OCI-LY1 (cell line): ENCODE data around the gene NKX2-3.

Experiments used
- H2AFZ ChIP-seq: fragments of 200-600 bp; sonication (generic), shearing (Covaris generic); 2 replicates; pipeline ENCODE4 v1.6.0; 2014; ENCODE audit warnings: antibody characterized with exemption, mild to moderate bottlenecking, low read length
- H3F3A ChIP-seq: fragments of 200-600 bp; sonication (generic), shearing (Covaris generic); 2 replicates; pipeline ENCODE4 v1.6.0; 2014; ENCODE audit warnings: mild to moderate bottlenecking, antibody characterized with exemption, low read length, moderate library complexity; ENCODE audit not compliant: insufficient read depth
- H3K27ac ChIP-seq: fragments of 200-600 bp; sonication (generic); 2 replicates; pipeline ENCODE4 v1.5.1; 2014; ENCODE audit warnings: low read length, mixed run types, mild to moderate bottlenecking, low read depth; ENCODE audit not compliant: poor library complexity, severe bottlenecking
- H3K27me3 ChIP-seq: fragments of 200-600 bp; sonication (generic); 2 replicates; pipeline ENCODE4 v1.6.0; 2014; ENCODE audit warnings: antibody characterized with exemption, mild to moderate bottlenecking, low read length, moderate library complexity; ENCODE audit not compliant: insufficient read depth
- H3K36me3 ChIP-seq: fragments of 200-600 bp; sonication (generic); 2 replicates; pipeline ENCODE4 v1.6.1; 2014; ENCODE audit warnings: mild to moderate bottlenecking, antibody characterized with exemption, low read length, moderate library complexity, mixed read lengths; ENCODE audit not compliant: insufficient read depth
- H3K4me1 ChIP-seq: fragments of 200-600 bp; sonication (generic); 2 replicates; pipeline ENCODE4 v1.5.1; 2014; ENCODE audit warnings: mild to moderate bottlenecking, low read length, moderate library complexity; ENCODE audit not compliant: insufficient read depth, severe bottlenecking
- H3K4me2 ChIP-seq: fragments of 200-600 bp; sonication (generic), shearing (Covaris generic); 2 replicates; pipeline ENCODE4 v1.6.1; 2014; ENCODE audit warnings: low read length
- H3K4me3 ChIP-seq: fragments of 200-600 bp; sonication (generic); 2 replicates; pipeline ENCODE4 v1.5.1; 2014; ENCODE audit warnings: low read length, low read depth, mild to moderate bottlenecking, mixed read lengths; ENCODE audit not compliant: poor library complexity, severe bottlenecking
- H3K79me2 ChIP-seq: fragments of 200-600 bp; shearing (Covaris generic); 2 replicates; pipeline ENCODE4 v1.6.1; 2016; ENCODE audit warnings: mixed run types, low read length, mixed read lengths; ENCODE audit not compliant: insufficient read depth
- H3K9ac ChIP-seq: fragments of 200-600 bp; sonication (generic), shearing (Covaris generic); 2 replicates; pipeline ENCODE4 v1.6.1; 2014; ENCODE audit warnings: mild to moderate bottlenecking, low read length, mixed read lengths
- H3K9me2 ChIP-seq: fragments of 200-600 bp; sonication (generic), shearing (Covaris generic); 2 replicates; pipeline ENCODE4 v1.6.1; 2014; ENCODE audit warnings: low read depth, mild to moderate bottlenecking, low read length, mixed read lengths
- H3K9me3 ChIP-seq: fragments of 200-600 bp; shearing (Covaris generic); 2 replicates; pipeline ENCODE4 v1.6.1; 2014; ENCODE audit warnings: low read length, mixed read lengths
- H4K20me1 ChIP-seq: fragments of 200-600 bp; sonication (generic), shearing (Covaris generic); 2 replicates; pipeline ENCODE4 v1.6.0; 2016; ENCODE audit warnings: mild to moderate bottlenecking, low read length; ENCODE audit not compliant: insufficient read depth
- EZH2 ChIP-seq: fragments of 200-600 bp; sonication (generic), shearing (Covaris generic); IDR thresholded peaks from 2 replicates; pipeline ENCODE4 v1.8.0; 2017; ENCODE audit warnings: borderline replicate concordance, mixed run types, mild to moderate bottlenecking, antibody characterized with exemption, low read length, moderate library complexity, mixed read lengths
- TF ChIP-seq, protein P1 (sequence below): fragments of 200-600 bp; sonication (generic), shearing (Covaris generic); IDR thresholded peaks from 2 replicates; pipeline ENCODE4 v1.5.1; 2017; ENCODE audit warnings: mild to moderate bottlenecking, antibody characterized with exemption, low read length, moderate library complexity, mixed read lengths

Gene NKX2-3

DNA sequence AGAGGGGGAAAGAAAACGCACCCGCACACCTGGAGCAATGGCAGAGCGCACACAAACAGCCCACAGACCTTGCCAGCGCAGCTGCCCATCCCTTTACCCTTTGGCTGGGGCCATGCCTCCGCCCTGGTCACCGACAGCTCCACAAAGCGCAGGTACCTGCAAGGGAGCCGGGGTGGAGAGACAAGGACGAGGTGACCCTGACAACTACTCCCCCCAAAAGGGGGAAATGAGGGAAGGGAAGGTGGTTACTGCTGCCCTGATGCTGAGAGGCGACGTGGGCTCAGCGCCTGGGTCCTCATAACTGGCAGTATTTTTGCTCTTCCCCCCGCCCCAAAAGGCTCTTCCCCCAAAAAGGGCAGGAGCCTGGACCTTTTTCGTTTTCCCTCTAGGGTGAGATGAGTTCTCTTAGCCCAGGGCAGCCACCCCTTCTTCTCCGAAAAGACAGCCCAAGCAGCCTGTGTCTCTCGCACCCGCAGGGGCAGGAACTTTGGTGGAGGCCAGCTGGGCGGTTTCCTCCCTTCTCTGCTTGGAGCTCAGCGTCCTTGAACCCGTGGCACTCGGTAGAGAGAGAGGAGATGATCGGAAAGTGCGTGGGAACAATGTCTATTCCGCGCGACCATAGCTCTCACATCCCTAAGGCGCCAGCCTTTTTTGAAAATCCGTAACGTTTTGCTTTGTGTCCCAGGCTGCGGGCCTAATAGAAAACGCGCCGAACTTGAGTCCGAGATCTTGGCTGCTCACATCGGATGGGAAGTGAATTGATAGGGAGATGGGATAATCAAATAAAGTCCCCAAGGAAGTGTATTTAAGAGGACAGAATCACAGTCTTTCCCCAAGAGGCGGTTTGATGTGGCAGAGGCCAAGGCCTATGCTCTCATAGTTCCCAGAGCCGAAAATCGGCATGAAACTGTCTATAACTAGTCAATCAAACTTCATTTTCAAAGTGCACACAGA, 1.0 kb downstream of the NKX2-3 start:
- Histone ChIP-seq H3K9ac (no peak overlapping the region), H3K27ac (no peak overlapping the region), H3K4me1 (no peaks in the 10 kb centered on the region), H3F3A (no peaks in the 10 kb centered on the region), H4K20me1 (no peaks in the 10 kb centered on the region), H3K4me3 (no peak overlapping the region), H3K27me3 (no peaks in the 10 kb centered on the region), H3K9me2 (no peaks in the 10 kb centered on the region), H3K4me2 (no peak overlapping the region), H3K36me3 (no peaks in the 10 kb centered on the region), H2AFZ (no peak overlapping the region), H3K79me2 (no peaks in the 10 kb centered on the region), H3K9me3 (no peaks in the 10 kb centered on the region)
- TF ChIP-seq, protein P1, sequence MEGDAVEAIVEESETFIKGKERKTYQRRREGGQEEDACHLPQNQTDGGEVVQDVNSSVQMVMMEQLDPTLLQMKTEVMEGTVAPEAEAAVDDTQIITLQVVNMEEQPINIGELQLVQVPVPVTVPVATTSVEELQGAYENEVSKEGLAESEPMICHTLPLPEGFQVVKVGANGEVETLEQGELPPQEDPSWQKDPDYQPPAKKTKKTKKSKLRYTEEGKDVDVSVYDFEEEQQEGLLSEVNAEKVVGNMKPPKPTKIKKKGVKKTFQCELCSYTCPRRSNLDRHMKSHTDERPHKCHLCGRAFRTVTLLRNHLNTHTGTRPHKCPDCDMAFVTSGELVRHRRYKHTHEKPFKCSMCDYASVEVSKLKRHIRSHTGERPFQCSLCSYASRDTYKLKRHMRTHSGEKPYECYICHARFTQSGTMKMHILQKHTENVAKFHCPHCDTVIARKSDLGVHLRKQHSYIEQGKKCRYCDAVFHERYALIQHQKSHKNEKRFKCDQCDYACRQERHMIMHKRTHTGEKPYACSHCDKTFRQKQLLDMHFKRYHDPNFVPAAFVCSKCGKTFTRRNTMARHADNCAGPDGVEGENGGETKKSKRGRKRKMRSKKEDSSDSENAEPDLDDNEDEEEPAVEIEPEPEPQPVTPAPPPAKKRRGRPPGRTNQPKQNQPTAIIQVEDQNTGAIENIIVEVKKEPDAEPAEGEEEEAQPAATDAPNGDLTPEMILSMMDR, result no peak
- TF ChIP-seq EZH2, result no peak

DNA sequence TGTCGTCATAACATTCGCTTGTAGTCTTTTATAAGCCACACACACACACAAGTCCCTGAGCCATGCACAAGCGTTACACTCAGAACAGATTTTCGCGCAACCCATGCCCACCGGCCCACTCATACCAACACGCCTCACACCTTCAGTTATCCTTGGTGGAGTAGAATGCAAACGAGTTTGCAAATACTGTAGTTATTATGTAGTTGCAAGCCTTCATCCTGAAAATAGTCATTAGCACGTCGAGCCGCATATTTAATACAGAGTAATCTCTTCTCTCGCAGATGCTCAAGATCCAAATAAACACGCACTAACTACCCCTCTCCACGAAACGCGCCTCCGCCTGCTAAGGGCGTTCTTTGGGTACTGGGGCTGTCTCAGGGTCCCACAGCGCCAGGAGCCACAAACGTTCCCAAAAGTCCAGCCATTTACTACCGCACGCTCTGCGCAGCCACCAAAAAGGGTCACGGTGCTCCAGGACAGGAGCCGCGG, 1.8 kb downstream of the NKX2-3 start:
- Histone ChIP-seq H3K4me1 (no peaks in the 10 kb centered on the region), H3K9me3 (no peaks in the 10 kb centered on the region), H3K27ac (no peak overlapping the region), H3K4me3 (no peak overlapping the region), H3K79me2 (no peaks in the 10 kb centered on the region), H3K36me3 (no peaks in the 10 kb centered on the region), H3K27me3 (no peaks in the 10 kb centered on the region), H3F3A (no peaks in the 10 kb centered on the region), H3K9me2 (no peaks in the 10 kb centered on the region), H3K9ac (no peak overlapping the region), H2AFZ (no peak overlapping the region), H3K4me2 (no peak overlapping the region), H4K20me1 (no peaks in the 10 kb centered on the region)
- TF ChIP-seq EZH2, result no peak
- TF ChIP-seq, protein P1, result no peak

DNA sequence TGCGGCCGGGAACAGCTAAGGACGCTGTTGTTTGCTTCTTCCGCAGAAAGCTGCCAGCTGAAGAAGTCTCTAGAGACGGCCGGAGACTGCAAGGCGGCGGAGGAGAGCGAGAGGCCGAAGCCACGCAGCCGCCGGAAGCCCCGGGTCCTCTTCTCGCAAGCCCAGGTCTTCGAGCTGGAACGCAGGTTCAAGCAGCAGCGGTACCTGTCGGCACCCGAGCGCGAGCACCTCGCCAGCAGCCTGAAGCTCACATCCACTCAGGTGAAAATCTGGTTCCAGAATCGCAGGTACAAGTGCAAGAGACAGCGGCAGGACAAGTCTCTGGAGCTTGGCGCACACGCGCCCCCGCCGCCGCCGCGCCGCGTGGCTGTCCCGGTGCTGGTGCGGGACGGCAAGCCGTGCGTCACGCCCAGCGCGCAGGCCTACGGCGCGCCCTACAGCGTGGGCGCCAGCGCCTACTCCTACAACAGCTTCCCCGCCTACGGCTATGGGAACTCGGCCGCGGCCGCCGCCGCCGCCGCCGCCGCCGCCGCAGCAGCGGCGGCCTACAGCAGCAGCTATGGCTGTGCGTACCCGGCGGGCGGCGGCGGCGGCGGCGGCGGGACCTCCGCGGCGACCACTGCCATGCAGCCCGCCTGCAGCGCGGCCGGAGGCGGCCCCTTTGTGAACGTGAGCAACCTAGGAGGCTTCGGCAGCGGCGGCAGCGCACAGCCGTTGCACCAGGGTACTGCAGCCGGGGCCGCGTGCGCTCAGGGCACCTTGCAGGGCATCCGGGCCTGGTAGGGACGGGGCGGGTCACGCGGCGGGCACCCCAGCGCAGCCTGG, 2.4 kb downstream of the NKX2-3 start:
- H3K79me2 ChIP-seq, result no peaks in the 10 kb centered on the region
- no peak overlapping the region for H3K4me3 ChIP-seq
- no peak overlapping the region for H3K4me2 ChIP-seq
- no peaks in the 10 kb centered on the region for H3K9me2 ChIP-seq
- no peaks in the 10 kb centered on the region for H4K20me1 ChIP-seq
- H3K27ac ChIP-seq, result no peak overlapping the region
- H3K9ac ChIP-seq, result no peak overlapping the region
- H3F3A ChIP-seq, result no peaks in the 10 kb centered on the region
- no peak overlapping the region for H2AFZ ChIP-seq
- TF ChIP-seq, protein P1, result no peak
- TF ChIP-seq EZH2, result no peak
- no peaks in the 10 kb centered on the region for H3K36me3 ChIP-seq
- no peaks in the 10 kb centered on the region for H3K4me1 ChIP-seq
- no peaks in the 10 kb centered on the region for H3K27me3 ChIP-seq
- no peaks in the 10 kb centered on the region for H3K9me3 ChIP-seq
